ENCODE measurements around the gene SRGAP1.

DNA sequence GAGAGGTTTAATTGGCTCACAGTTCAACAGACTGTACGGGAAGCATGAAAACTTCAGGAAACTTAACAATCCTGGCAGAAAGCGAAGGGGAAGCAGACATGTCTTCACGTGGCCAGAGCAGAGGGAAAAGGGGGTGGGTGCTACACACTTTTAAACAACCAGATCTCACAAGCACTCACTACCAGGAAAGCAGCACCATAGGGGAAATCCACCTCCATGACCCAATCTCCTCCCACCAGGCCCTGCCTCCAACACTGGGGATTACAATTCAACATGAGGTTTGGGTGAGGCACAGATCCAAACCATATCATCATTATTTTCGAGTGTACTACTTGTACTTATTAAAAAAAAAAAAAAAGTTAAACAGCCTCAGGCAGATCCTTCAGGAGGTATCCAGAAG, 34.9 kb upstream of the SRGAP1 start:
- TF ChIP-seq EZH2 (IDR thresholded peaks at IDR 0.05; ENCODE audit: low read length) (no peak), CTCF (optimal IDR thresholded peaks at IDR 0.05 in 1 of 3, IDR thresholded peaks at IDR 0.05 in 1 of 3, conservative IDR thresholded peaks at IDR 0.05 in 1 of 3; ENCODE audit: extremely low read depth in 1 of 3, insufficient read depth in 2 of 3, low read length in 3 of 3) (no peak)
